ENCODE results near the gene LETM1. TPM values are rescaled to one million over a fixed set of nuclear protein-coding genes. Genes with fewer than 3 reads are reported as not detected.
A peak's percentile ranks its signal among the peaks of the same experiment; 100 is the strongest.

The LETM1 gene
- total RNA-seq, 4 donors from 2014 or later, result 23.2 to 40.3 (median 33.6) TPM

GRCh38 chr4:1819284-1819683 lies 36.7 kb downstream of the LETM1 start:
- Histone ChIP-seq H3K36me3 (peaks cover 0 to 82% of the 10 kb centered on the region in 2 donors), H3K27ac (peak overlapping the region; percentile 65 to 72 (median 68)), H3K27me3 (no peaks in the 10 kb centered on the region), H3K4me1 (peaks cover 16 to 20% of the 10 kb centered on the region in 2 donors), H3K9me3 (no peaks in the 10 kb centered on the region), H3K4me3 (no peak overlapping the region)
- in situ Hi-C loops (cut with MboI; ENCODE audit: low sequenced_read_pairs in 4 of 4), result no loop called here
- TF ChIP-seq POLR2A (IDR thresholded peaks at IDR 0.05), result no peak
- ATAC-seq, result peak; percentile 95 to 96
- peak; percentile 77 to 85 for DNase-seq
- intact Hi-C loops (cut with DNase I; ENCODE audit: low total_unique reads), result loop anchor here (2.0 to 10.0 kb wide), 2 partner anchors 38 to 76 kb away; partner anchors contain the start of gene LETM1

GRCh38 chr4:1815997-1816860 lies 39.7 kb downstream of the LETM1 start:
- in situ Hi-C loops (cut with MboI; ENCODE audit: low sequenced_read_pairs in 4 of 4), result no loop called here
- ATAC-seq (no peak), DNase-seq (no peak)
- H3K9me3 ChIP-seq, result no peaks in the 10 kb centered on the region
- intact Hi-C loops (cut with DNase I; ENCODE audit: low total_unique reads), result loop anchor here (10.0 kb wide), 1 partner anchor 79 kb away; no protein-coding TSS in a partner anchor
- TF ChIP-seq POLR2A (IDR thresholded peaks at IDR 0.05) (no peak), CTCF (IDR thresholded peaks at IDR 0.05 in 4 of 5, conservative IDR thresholded peaks at IDR 0.05 in 1 of 5) (no peak)
- H3K36me3 ChIP-seq, result peaks cover 0 to 66% of the 10 kb centered on the region in 2 donors
- no peak overlapping the region for H3K27ac ChIP-seq
- no peaks in the 10 kb centered on the region for H3K27me3 ChIP-seq
- H3K4me1 ChIP-seq, result peaks cover 16 to 20% of the 10 kb centered on the region in 2 donors
- H3K4me3 ChIP-seq, result no peak overlapping the region

- H3K36me3 ChIP-seq, result peaks cover 0 to 62% of the 10 kb centered on the region in 2 donors
- in situ Hi-C loops (cut with MboI; ENCODE audit: low sequenced_read_pairs in 4 of 4), result no loop called here
- H3K4me1 ChIP-seq, result peaks cover 16 to 20% of the 10 kb centered on the region in 2 donors
- no peaks in the 10 kb centered on the region for H3K9me3 ChIP-seq
- no peaks in the 10 kb centered on the region for H3K27me3 ChIP-seq
- no peak overlapping the region for H3K4me3 ChIP-seq
- H3K27ac ChIP-seq, result no peak overlapping the region
- TF ChIP-seq CTCF (IDR thresholded peaks at IDR 0.05 in 4 of 5, conservative IDR thresholded peaks at IDR 0.05 in 1 of 5), result no peak
- no peak for TF ChIP-seq POLR2A (IDR thresholded peaks at IDR 0.05)
- DNase-seq (no peak), ATAC-seq (no peak)
- intact Hi-C loops (cut with DNase I; ENCODE audit: low total_unique reads), result loop anchor here (10.0 kb wide), 1 partner anchor 79 kb away; no protein-coding TSS in a partner anchor
Observed at GRCh38 chr4:1815096-1815996, 40.6 kb downstream of the LETM1 start.

- Histone ChIP-seq H3K9me3 (no peaks in the 10 kb centered on the region), H3K27me3 (no peaks in the 10 kb centered on the region), H3K4me3 (no peak overlapping the region), H3K27ac (no peak overlapping the region), H3K36me3 (peaks cover 0 to 58% of the 10 kb centered on the region in 2 donors), H3K4me1 (peaks cover 10 to 13% of the 10 kb centered on the region in 2 donors)
- intact Hi-C loops (cut with DNase I; ENCODE audit: low total_unique reads), result loop anchor here (10.0 kb wide), 1 partner anchor 80 kb away; no protein-coding TSS in a partner anchor
- TF ChIP-seq POLR2A (IDR thresholded peaks at IDR 0.05), result no peak
- in situ Hi-C loops (cut with MboI; ENCODE audit: low sequenced_read_pairs in 4 of 4), result no loop called here
- DNase-seq (no peak), ATAC-seq (no peak)
Observed at GRCh38 chr4:1814453-1814852, 41.5 kb downstream of the LETM1 start.

- no peak overlapping the region for H3K4me3 ChIP-seq
- H3K27ac ChIP-seq, result no peak overlapping the region
- H3K27me3 ChIP-seq, result no peaks in the 10 kb centered on the region
- no peaks in the 10 kb centered on the region for H3K9me3 ChIP-seq
- DNase-seq, result no peak
- no peak for TF ChIP-seq CTCF (IDR thresholded peaks at IDR 0.05 in 4 of 5, conservative IDR thresholded peaks at IDR 0.05 in 1 of 5)
- no peak for TF ChIP-seq POLR2A (IDR thresholded peaks at IDR 0.05)
- peaks cover 0 to 58% of the 10 kb centered on the region in 2 donors for H3K36me3 ChIP-seq
- intact Hi-C loops (cut with DNase I; ENCODE audit: low total_unique reads), result loop anchor here (10.0 kb wide), 1 partner anchor 81 kb away; no protein-coding TSS in a partner anchor
- ATAC-seq, result no peak
- in situ Hi-C loops (cut with MboI; ENCODE audit: low sequenced_read_pairs in 4 of 4), result no loop called here
- peaks cover 7 to 10% of the 10 kb centered on the region in 2 donors for H3K4me1 ChIP-seq
Observed at GRCh38 chr4:1813915-1814314, 42.0 kb downstream of the LETM1 start.

Measured in gastrocnemius medialis (tissue), 4 donors.